GM12865 (cell line): ENCODE measurements around the gene MYLK2.

Experiments used
- DNase-seq: peaks from one replicate; pipeline ENCODE4 v3.0.0; 2010; ENCODE audit warnings: low read depth
- H3K4me3 ChIP-seq: 2 replicates; pipeline ENCODE4 v1.5.1; 2011; ENCODE audit warnings: mild to moderate bottlenecking, low read depth, low read length, control low read depth
- TF ChIP-seq, protein P1 (sequence below): IDR thresholded peaks from 2 replicates; pipeline ENCODE4 v1.5.1; 2011; ENCODE audit warnings: low read length, control low read depth, low read depth, inconsistent platforms; ENCODE audit not compliant: insufficient read depth; ENCODE audit errors: missing control alignments

Gene MYLK2

DNA sequence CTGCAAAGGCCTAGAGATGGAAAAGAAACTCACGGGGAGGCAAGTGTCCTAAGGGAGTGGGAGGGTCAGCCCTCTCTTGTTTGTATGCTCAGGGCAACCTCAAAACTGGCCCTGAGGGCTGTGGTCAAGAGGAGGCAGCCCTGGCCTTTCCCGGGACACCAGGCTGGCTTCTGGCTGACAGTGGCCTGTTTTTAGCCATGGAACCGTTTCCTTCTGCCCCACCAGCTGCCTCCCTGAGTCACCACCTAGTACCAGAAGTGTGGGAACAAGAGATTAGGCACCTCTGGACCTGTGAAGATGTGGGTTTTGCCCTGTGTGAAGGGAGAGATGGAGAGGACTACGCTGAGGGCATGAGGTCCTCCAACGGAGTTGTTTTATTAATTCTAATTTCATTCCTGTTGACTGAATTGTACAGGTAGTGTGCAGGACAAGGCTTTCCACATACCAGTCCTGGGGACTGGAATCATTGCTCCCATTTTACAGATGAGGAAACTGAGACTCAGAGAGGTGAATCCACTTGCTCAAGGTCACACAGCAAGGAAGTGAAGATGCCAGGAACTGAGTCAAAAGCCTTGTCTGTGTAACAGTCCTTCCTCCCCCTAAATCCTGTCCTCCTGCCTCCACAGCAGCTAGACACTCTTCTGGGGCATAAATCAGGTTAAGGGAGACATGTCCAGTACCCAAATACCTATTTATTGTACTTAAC is 20.8 kb downstream of the MYLK2 start:
- H3K4me3 ChIP-seq = no peak overlapping the region
- DNase-seq = no peak
- TF ChIP-seq, protein P1, sequence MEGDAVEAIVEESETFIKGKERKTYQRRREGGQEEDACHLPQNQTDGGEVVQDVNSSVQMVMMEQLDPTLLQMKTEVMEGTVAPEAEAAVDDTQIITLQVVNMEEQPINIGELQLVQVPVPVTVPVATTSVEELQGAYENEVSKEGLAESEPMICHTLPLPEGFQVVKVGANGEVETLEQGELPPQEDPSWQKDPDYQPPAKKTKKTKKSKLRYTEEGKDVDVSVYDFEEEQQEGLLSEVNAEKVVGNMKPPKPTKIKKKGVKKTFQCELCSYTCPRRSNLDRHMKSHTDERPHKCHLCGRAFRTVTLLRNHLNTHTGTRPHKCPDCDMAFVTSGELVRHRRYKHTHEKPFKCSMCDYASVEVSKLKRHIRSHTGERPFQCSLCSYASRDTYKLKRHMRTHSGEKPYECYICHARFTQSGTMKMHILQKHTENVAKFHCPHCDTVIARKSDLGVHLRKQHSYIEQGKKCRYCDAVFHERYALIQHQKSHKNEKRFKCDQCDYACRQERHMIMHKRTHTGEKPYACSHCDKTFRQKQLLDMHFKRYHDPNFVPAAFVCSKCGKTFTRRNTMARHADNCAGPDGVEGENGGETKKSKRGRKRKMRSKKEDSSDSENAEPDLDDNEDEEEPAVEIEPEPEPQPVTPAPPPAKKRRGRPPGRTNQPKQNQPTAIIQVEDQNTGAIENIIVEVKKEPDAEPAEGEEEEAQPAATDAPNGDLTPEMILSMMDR = no peak

DNA sequence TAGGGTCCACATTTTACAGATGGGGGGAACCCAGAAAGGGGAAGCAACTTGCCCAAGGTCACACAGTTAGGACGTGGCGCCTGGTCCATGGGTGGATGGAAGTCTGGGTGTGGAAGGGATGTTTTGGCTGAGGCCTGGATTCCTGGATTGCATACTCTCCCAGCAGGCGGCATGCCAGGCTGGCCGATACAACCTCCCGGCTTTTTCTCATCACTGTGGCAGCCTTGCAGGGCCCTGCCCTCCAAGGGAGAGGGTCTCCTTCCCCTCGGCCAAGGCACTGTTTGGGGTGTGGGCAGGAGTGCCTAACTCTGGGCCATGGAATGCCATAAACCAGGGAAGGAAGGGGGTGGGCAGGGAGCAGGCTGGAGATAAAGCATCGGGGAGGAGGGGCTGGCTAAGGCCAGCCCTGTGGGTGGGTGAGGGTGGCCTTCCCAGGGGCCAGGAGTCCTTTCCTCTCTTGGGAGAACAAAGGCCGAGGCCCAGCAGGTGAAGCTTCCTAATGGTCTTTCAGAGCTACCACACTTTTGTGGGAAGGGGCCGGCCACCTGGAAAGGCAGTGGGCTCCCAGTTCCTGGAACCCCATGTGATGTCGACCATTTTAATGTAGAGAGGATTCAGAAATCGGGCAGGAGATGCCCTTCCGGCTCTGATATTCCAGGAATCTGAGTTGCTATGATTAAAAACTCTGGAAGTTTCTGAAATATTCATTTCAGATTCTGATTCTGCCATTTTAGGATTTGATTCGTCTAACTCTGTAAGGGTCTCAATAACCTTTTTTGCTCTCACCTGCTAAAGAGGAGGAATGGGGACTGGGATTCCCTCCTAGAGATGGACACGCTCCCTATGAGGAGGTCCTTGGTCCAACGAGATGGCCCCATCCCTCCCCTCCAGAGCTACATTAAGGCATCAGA is 22.0 kb downstream of the MYLK2 start:
- H3K4me3 ChIP-seq = no peak overlapping the region
- DNase-seq = no peak
- TF ChIP-seq, protein P1 = no peak

DNA sequence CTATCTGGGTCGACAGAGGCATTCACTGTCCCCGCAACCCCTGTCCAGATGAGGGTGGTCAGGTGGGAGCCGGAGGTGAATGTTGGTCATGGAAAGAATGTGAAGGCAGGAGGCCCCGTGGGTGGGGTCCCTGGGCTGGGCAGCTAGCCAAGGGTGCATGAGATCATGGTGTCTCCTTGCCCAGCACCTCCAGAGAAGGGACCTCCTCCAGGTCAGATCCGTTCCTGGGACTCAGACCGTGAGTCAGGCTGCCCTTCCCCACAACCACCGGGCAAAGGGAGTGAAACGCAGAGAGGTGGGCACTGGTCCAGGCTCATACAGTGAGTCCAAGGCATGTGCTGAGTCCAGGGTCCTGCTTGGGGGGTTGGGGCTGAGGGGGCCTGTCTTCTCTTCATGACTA is 22.8 kb downstream of the MYLK2 start:
- no peak for DNase-seq
- H3K4me3 ChIP-seq = no peak overlapping the region
- TF ChIP-seq, protein P1 = no peak

DNA sequence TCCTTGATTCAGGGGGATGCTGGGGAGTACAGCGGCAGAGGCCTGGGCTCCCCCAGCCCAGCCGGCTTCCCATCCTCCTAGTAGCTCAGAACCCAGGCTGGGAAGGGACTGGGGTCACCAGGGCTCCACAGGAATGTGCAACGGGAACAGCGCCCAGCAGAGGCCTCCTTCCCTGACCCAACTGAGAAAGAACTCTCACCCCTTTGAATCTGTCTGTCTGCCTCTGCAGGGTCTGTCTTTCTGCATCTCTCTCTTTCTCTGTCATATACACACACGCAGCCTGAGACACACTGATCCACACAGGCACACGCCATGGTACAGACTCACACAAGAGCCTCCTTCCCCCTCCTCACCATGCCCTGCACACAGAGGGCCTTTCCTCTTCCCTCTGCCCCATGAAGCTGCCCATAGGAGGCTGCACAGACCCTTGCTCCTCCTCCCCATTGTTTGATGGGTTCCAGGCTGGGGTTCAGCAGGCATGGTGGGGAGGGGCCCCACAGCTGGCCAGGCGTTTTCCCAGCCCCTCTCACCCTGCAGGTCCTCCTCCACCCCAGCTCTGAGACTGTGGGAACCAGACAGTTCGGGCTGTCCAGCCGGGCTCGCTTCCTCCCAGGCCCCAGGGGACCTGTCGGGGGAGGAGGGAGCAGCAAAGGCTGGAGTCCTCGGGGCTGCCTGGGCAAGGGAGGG is 23.5 kb downstream of the MYLK2 start:
- TF ChIP-seq, protein P1 = no peak
- DNase-seq = no peak
- H3K4me3 ChIP-seq = no peak overlapping the region

DNA sequence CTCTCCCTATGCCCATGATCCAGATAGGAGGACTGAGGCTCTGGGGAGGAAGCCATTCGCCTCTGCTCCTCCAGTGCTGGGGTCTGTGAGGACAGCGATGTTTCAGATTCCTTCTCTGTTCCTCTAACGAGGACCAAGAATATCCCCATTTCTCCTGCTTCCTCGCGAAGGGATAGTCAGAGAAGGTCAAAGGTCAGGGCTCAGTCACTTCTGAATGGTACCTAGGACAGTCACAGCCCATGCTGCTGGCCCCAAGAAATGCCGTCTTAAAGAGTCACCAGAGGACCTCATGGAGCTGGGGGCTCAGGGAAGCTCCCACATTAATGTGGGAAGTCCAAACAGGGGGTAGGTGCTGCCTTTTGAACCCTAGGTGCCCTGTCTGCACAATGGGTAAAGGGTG is 24.1 kb downstream of the MYLK2 start:
- TF ChIP-seq, protein P1 = no peak
- DNase-seq = no peak
- H3K4me3 ChIP-seq = no peak overlapping the region

GRCh38 chr20:31843881-31844280 is 24.7 kb downstream of the MYLK2 start:
- no peak overlapping the region for H3K4me3 ChIP-seq

More at GRCh38 chr20:31843881-31844280, 24.7 kb downstream of the MYLK2 start:
- no peak for DNase-seq
- TF ChIP-seq, protein P1 = no peak
